GM12878 (cell line): ENCODE data around the gene RIMBP2. TPM values are rescaled to one million over a fixed set of nuclear protein-coding genes. Genes with fewer than 3 reads are reported as not detected.

Experiments used
- ATAC-seq: fragments of 200-7000 bp; cut with Tn5 transposase; 3 replicates; pipeline ENCODE4 v1.9.1; 2020; ENCODE audit warnings: mild to moderate bottlenecking, moderate library complexity
- BruUV-seq: library from RNA; stranded (reverse); fragments of 400-500 nt; replicated peaks from 2 replicates; lab custom pipeline; 2021; lab: Mats Ljungman, UMichigan
- CTCF ChIA-PET: fragments of 300-600 bp; sonication (Branson Sonifier 250); formaldehyde crosslinking; extraction: SDS; loops from one replicate; lab custom pipeline; 2021; ENCODE audit warnings: inconsistent platforms; lab: Yijun Ruan, JAX
- POLR2A ChIA-PET: fragments of 350-600 bp; formaldehyde crosslinking; extraction: SDS; loops from one replicate; lab custom pipeline; 2021; ENCODE audit warnings: inconsistent platforms; lab: Charles Lee
- RAD21 ChIA-PET: fragments of 300-600 bp; sonication (Branson Sonifier 250); formaldehyde crosslinking; loops from one replicate; lab custom pipeline; 2023; ENCODE audit warnings: antibody characterized with exemption; ENCODE audit not compliant: unreplicated experiment; lab: Charles Lee
- SMC1A ChIA-PET: fragments of 300-600 bp; sonication (Branson Sonifier 250); formaldehyde crosslinking; loops from one replicate; lab custom pipeline; 2023; ENCODE audit not compliant: unreplicated experiment, uncharacterized antibody; lab: Charles Lee
- DNase-seq: peaks from one replicate; pipeline ENCODE4 v3.0.0-alpha.2; 2011; ENCODE audit warnings: low read depth, low spot score
- FAIRE-seq: peaks from 3 replicates; lab custom pipeline; 2011; peaks lifted over from hg19 to GRCh38; lab: Jason Lieb, UNC
- H2AFZ ChIP-seq: 2 replicates; pipeline ENCODE4 v1.6.0; 2011; ENCODE audit warnings: low read depth, low read length, control low read depth; ENCODE audit not compliant: control insufficient read depth
- H3K27ac ChIP-seq: 2 replicates; pipeline ENCODE4 v1.5.1; 2011; ENCODE audit warnings: control low read depth; ENCODE audit not compliant: control insufficient read depth, insufficient read depth
- H3K27me3 ChIP-seq, 2 experiments: replicated peaks in 1 of 2; 2 replicates each; pipeline versions ENCODE4 v1.6.0 to v1.6.1; 2011; ENCODE audit warnings: low read length in 1 of 2; ENCODE audit not compliant: control insufficient read depth in 2 of 2, insufficient read depth in 2 of 2
- H3K36me3 ChIP-seq, 2 experiments: 2 replicates each; pipeline ENCODE4 v1.5.1; 2011; ENCODE audit warnings: low read length in 1 of 2; ENCODE audit not compliant: control insufficient read depth in 2 of 2, insufficient read depth in 2 of 2
- H3K4me1 ChIP-seq: 2 replicates; pipeline ENCODE4 v1.6.1; 2011; ENCODE audit warnings: mild to moderate bottlenecking, low read length, moderate library complexity, mixed read lengths; ENCODE audit not compliant: control insufficient read depth, insufficient read depth
- H3K4me2 ChIP-seq: 2 replicates; pipeline ENCODE4 v1.6.0; 2011; ENCODE audit warnings: control low read depth; ENCODE audit not compliant: control insufficient read depth, insufficient read depth
- H3K4me3 ChIP-seq: fragments of 200-600 bp; sonication (generic); 2 replicates; pipeline ENCODE4 v1.5.1; 2016
- H3K79me2 ChIP-seq: 2 replicates; pipeline ENCODE4 v1.6.0; 2011; ENCODE audit warnings: low read length; ENCODE audit not compliant: control insufficient read depth, insufficient read depth
- H3K9ac ChIP-seq: 2 replicates; pipeline ENCODE4 v1.8.0; 2011; ENCODE audit warnings: low read length, control low read depth, mixed read lengths; ENCODE audit not compliant: control insufficient read depth, insufficient read depth
- H3K9me3 ChIP-seq: replicated peaks from 3 replicates; pipeline ENCODE4 v1.5.1; 2011; ENCODE audit warnings: mild to moderate bottlenecking, low read length; ENCODE audit not compliant: control insufficient read depth, insufficient read depth
- H4K20me1 ChIP-seq: 2 replicates; pipeline ENCODE4 v1.6.0; 2011; ENCODE audit not compliant: control insufficient read depth, insufficient read depth
- ATF7 ChIP-seq: fragments of 450-650 bp; IDR thresholded peaks from 2 replicates; pipeline ENCODE4 v1.6.1; 2016; ENCODE audit warnings: low read depth, mild to moderate bottlenecking
- CREM ChIP-seq: IDR thresholded peaks from 2 replicates; pipeline ENCODE4 v1.6.1; 2014; ENCODE audit warnings: antibody characterized with exemption, low read depth
- EP300 ChIP-seq, 2 experiments: fragments of 150-350 bp in 1 of 2; IDR thresholded peaks; 2 replicates each; pipeline ENCODE4 v1.6.1; 2011 to 2012; ENCODE audit warnings: low read depth in 2 of 2, low read length in 2 of 2, borderline replicate concordance in 1 of 2, improper control_type of control experiment in 1 of 2, inconsistent platforms in 1 of 2; ENCODE audit not compliant: control insufficient read depth in 1 of 2
- HDAC6 ChIP-seq: fragments of 200-600 bp; sonication (generic); IDR thresholded peaks from one replicate; pipeline ENCODE4 v1.8.0; 2017; ENCODE audit warnings: antibody characterized with exemption; ENCODE audit not compliant: unreplicated experiment
- JUND ChIP-seq: IDR thresholded peaks from 2 replicates; pipeline ENCODE4 v1.6.1; 2012; ENCODE audit warnings: low read depth, mild to moderate bottlenecking, low read length, improper control_type of control experiment, moderate library complexity
- LARP7 ChIP-seq: fragments of 450-650 bp; IDR thresholded peaks from 2 replicates; pipeline ENCODE4 v1.6.1; 2017; ENCODE audit warnings: mild to moderate bottlenecking
- MEF2B ChIP-seq: fragments of 450-650 bp; IDR thresholded peaks from 2 replicates; pipeline ENCODE4 v1.6.1; 2018; ENCODE audit warnings: mild to moderate bottlenecking, moderate library complexity; ENCODE audit not compliant: partially characterized antibody, poor library complexity, severe bottlenecking
- MTA2 ChIP-seq: fragments of 450-650 bp; IDR thresholded peaks from 2 replicates; pipeline ENCODE4 v1.6.1; 2016; ENCODE audit warnings: low read depth, mild to moderate bottlenecking, moderate library complexity
- SMARCA5 ChIP-seq: fragments of 450-650 bp; IDR thresholded peaks from 2 replicates; pipeline ENCODE4 v1.6.1; 2017; ENCODE audit warnings: mild to moderate bottlenecking
- SMC3 ChIP-seq: IDR thresholded peaks from 2 replicates; pipeline ENCODE4 v1.6.1; 2011; ENCODE audit warnings: low read length, improper control_type of control experiment, borderline replicate concordance
- TAF1 ChIP-seq: IDR thresholded peaks from 2 replicates; pipeline ENCODE4 v1.6.1; 2011; ENCODE audit warnings: mild to moderate bottlenecking, low read depth, low read length, borderline replicate concordance
- TCF7 ChIP-seq: IDR thresholded peaks from 2 replicates; pipeline ENCODE4 v1.6.1; 2014; ENCODE audit warnings: antibody characterized with exemption, borderline replicate concordance
- WRNIP1 ChIP-seq: IDR thresholded peaks from 2 replicates; pipeline ENCODE4 v1.6.1; 2011; ENCODE audit warnings: low read depth, low read length, improper control_type of control experiment, borderline replicate concordance
- YBX1 ChIP-seq: fragments of 450-650 bp; IDR thresholded peaks from 2 replicates; pipeline ENCODE4 v1.6.1; 2016; ENCODE audit warnings: antibody characterized with exemption
- ZSCAN29 ChIP-seq: fragments of 450-650 bp; IDR thresholded peaks from 2 replicates; pipeline ENCODE4 v1.6.1; 2017; ENCODE audit warnings: mild to moderate bottlenecking, moderate library complexity
- WGBS: methylation state at CpG from one replicate; pipeline ENCODE4 v1.1.6; 2016; ENCODE audit warnings: low lambda C conversion rate; ENCODE audit not compliant: insufficient replicate concordance, insufficient coverage; ENCODE audit errors: missing lambda C conversion rate; 5-methylcytosine and 5-hydroxymethylcytosine counted together
- in situ Hi-C: fragments of 300-500 bp; cut with MboI; formaldehyde crosslinking; loops from 9 replicates; pipeline ENCODE4 v1.14.3; 2018; ENCODE audit warnings: mixed read lengths
- intact Hi-C: fragments of 100-400 bp; cut with micrococcal nuclease; formaldehyde crosslinking; loops from one replicate; pipeline ENCODE4 v1.14.2; 2022; ENCODE audit not compliant: unreplicated experiment
- polyA plus RNA-seq, 11 experiments: library from polyadenylated mRNA; depleted of rRNA in 4 of 11; unstranded in 6 of 11; stranded (reverse) in 5 of 11; fragments of >200 nt; fragmentation: Nextera tagmentation in 4 of 11; fragmentation: Illumina TruSeq in 1 of 11; extraction: Ambion mirVana in 4 of 11; extraction: Trizol in 1 of 11; gene quantifications; 1 replicate in 1 of 11; 2 replicates in 10 of 11; pipeline versions ENCODE4 v1.2.1 to v1.2.3, GENCODE V29; 2011 to 2016; ENCODE audit warnings: inconsistent platforms in 2 of 11, missing spikeins in 2 of 11, low read depth in 1 of 11
- total RNA-seq, 4 experiments: library from RNA; depleted of rRNA in 3 of 4; stranded (reverse); fragments of >200 nt in 3 of 4; fragmentation: Illumina TruSeq in 1 of 4; extraction: Trizol in 1 of 4; gene quantifications; 2 replicates each; pipeline versions ENCODE4 v1.2.1 to v1.2.3, GENCODE V29; 2013 to 2021

The RIMBP2 gene
- total and polyA plus RNA-seq, 10 of the 15 experiments (the other 5 are each of a cell fraction or from before 2014, with no cell fraction given) = 0.04 to 2.9 (median 0.07) TPM; not detected in 1

GRCh38 chr12:130592641-130593040 is 123.5 kb downstream of the RIMBP2 start:
- Histone ChIP-seq H3K4me3 (no peak overlapping the region), H3K27me3 (no peaks in the 10 kb centered on the region), H4K20me1 (no peaks in the 10 kb centered on the region), H3K4me2 (no peak overlapping the region), H2AFZ (no peak overlapping the region), H3K27ac (no peak overlapping the region), H3K9me3 (no peaks in the 10 kb centered on the region; the same call in 2 of the 3 replicates), H3K36me3 (no peaks in the 10 kb centered on the region), H3K9ac (no peak overlapping the region), H3K4me1 (no peaks in the 10 kb centered on the region), H3K79me2 (no peaks in the 10 kb centered on the region)
- intact Hi-C loops (no loop called here), in situ Hi-C loops (no loop called here)
- BruUV-seq = no TSS peak
- DNase-seq (no peak), FAIRE-seq (no peak), ATAC-seq (no peak)
- ChIA-PET POLR2A (no interaction called here), CTCF (no interaction called here), RAD21 (no interaction called here), SMC1A (no interaction called here)
- TF ChIP-seq MTA2 (no peak), WRNIP1 (no peak), HDAC6 (no peak), EP300 (IDR thresholded peaks at IDR 0.05; ENCODE audit: borderline replicate concordance in 1 of 2, control insufficient read depth in 1 of 2, low read depth in 2 of 2, low read length in 2 of 2) (no peak), ZSCAN29 (no peak)
- 72% methylated on average over 21 of the region's 23 CpGs for WGBS

- no peaks in the 10 kb centered on the region for H3K36me3 ChIP-seq
- H3K27me3 ChIP-seq = no peaks in the 10 kb centered on the region
- ChIA-PET CTCF (no interaction called here), SMC1A (no interaction called here), RAD21 (no interaction called here), POLR2A (no interaction called here)
- ATAC-seq = no peak
- no peak overlapping the region for H3K27ac ChIP-seq
- no peak overlapping the region for H3K4me3 ChIP-seq
- no peak overlapping the region for H2AFZ ChIP-seq
- no peak overlapping the region for H3K9ac ChIP-seq
- intact Hi-C loops = no loop called here
- no peak for FAIRE-seq
- H3K9me3 ChIP-seq = no peaks in the 10 kb centered on the region; the same call in 2 of the 3 replicates
- DNase-seq = no peak
- TF ChIP-seq CREM = no peak
- no peak for TF ChIP-seq YBX1
- TF ChIP-seq TAF1 = no peak
- TF ChIP-seq SMARCA5 = no peak
- TF ChIP-seq SMC3 = no peak
- TF ChIP-seq MEF2B = no peak
- no peak for TF ChIP-seq ATF7
- no peak for TF ChIP-seq LARP7
- no peak for TF ChIP-seq TCF7
- TF ChIP-seq EP300 (IDR thresholded peaks at IDR 0.05; ENCODE audit: borderline replicate concordance in 1 of 2, control insufficient read depth in 1 of 2, low read depth in 2 of 2, low read length in 2 of 2) = no peak
- TF ChIP-seq JUND = no peak
- TF ChIP-seq, all 136 proteins: peak for 0
- H3K4me1 ChIP-seq = no peaks in the 10 kb centered on the region
- H3K79me2 ChIP-seq = no peaks in the 10 kb centered on the region
- no peak overlapping the region for H3K4me2 ChIP-seq
- in situ Hi-C loops = no loop called here
- H4K20me1 ChIP-seq = no peaks in the 10 kb centered on the region
- BruUV-seq = no TSS peak
- WGBS = 35% methylated on average over 9 of the region's 9 CpGs
Observed at GRCh38 chr12:130591736-130592135, 124.4 kb downstream of the RIMBP2 start.
